ACC112 (cell line): Measurements from ENCODE around the gene CRAMP1.

Source experiments
- H2AFZ ChIP-seq: fragments of 200-600 bp; sonication (generic); one replicate; pipeline ENCODE4 v1.6.0; 2017; ENCODE audit warnings: antibody characterized with exemption, low read length; ENCODE audit not compliant: unreplicated experiment
- H3K27ac ChIP-seq: fragments of 200-600 bp; sonication (generic); 2 replicates; pipeline ENCODE4 v1.5.1; 2014; ENCODE audit warnings: low read depth, mild to moderate bottlenecking, antibody characterized with exemption, low read length, moderate library complexity
- H3K27me3 ChIP-seq: fragments of 200-600 bp; sonication (generic); 2 replicates; pipeline ENCODE4 v1.6.1; 2014; ENCODE audit warnings: mild to moderate bottlenecking, antibody characterized with exemption, low read length, moderate library complexity, mixed read lengths; ENCODE audit not compliant: insufficient read depth
- H3K36me3 ChIP-seq: fragments of 200-600 bp; sonication (generic); 2 replicates; pipeline ENCODE4 v1.6.1; 2016; ENCODE audit warnings: mild to moderate bottlenecking, antibody characterized with exemption, low read length, moderate library complexity, mixed read lengths; ENCODE audit not compliant: insufficient read depth
- H3K4me1 ChIP-seq: fragments of 200-600 bp; sonication (generic); one replicate; pipeline ENCODE4 v1.6.1; 2016; ENCODE audit warnings: low read length, mixed read lengths; ENCODE audit not compliant: insufficient read depth, unreplicated experiment, control insufficient read depth
- H3K4me3 ChIP-seq: fragments of 200-600 bp; sonication (generic); 2 replicates; pipeline ENCODE4 v1.5.1; 2014; ENCODE audit warnings: mild to moderate bottlenecking, low read depth, low read length
- H3K79me2 ChIP-seq: fragments of 200-600 bp; sonication (generic); one replicate; pipeline ENCODE4 v1.6.0; 2016; ENCODE audit warnings: low read length; ENCODE audit not compliant: control insufficient read depth, unreplicated experiment, insufficient read depth

Gene CRAMP1

GRCh38 chr16:1726661-1727502, 114.7 kb downstream of the CRAMP1 start:
- Histone ChIP-seq H3K4me3 (no peak overlapping the region), H3K4me1 (peaks cover 12% of the 10 kb centered on the region), H3K79me2 (peaks cover 30% of the 10 kb centered on the region), H3K36me3 (peaks cover 7% of the 10 kb centered on the region; the same call in 1 of the 2 replicates), H2AFZ (no peak overlapping the region), H3K27me3 (no peaks in the 10 kb centered on the region), H3K27ac (no peak overlapping the region)
